HepG2 (cell line): ENCODE measurements around the gene TCFL5. TPM values are rescaled to one million over a fixed set of nuclear protein-coding genes. Genes with fewer than 3 reads are reported as not detected.

Experiments used
- FIP1L1 ChIP-seq: fragments of 200-400 bp; formaldehyde crosslinking; IDR thresholded peaks from 2 replicates; pipeline ENCODE4 v1.6.1; 2018; ENCODE audit warnings: low read depth, mild to moderate bottlenecking, low read length, moderate library complexity, borderline replicate concordance; ENCODE audit not compliant: insufficient read depth
- HNRNPUL1 ChIP-seq: fragments of 200-400 bp; formaldehyde crosslinking; IDR thresholded peaks from 2 replicates; pipeline ENCODE4 v1.6.1; 2017; ENCODE audit warnings: low read depth, mild to moderate bottlenecking, low read length, moderate library complexity
- KMT2B ChIP-seq: IDR thresholded peaks from 2 replicates; pipeline ENCODE4 v1.6.1; 2016; ENCODE audit warnings: missing genetic modification reagents, missing compliant biosample characterization
- NR1H2 ChIP-seq: sonication (generic); formaldehyde crosslinking; IDR thresholded peaks from 2 replicates; pipeline ENCODE4 v1.8.1; 2022; ENCODE audit warnings: low read depth, missing genetic modification reagents, borderline replicate concordance
- PHF8 ChIP-seq: sonication (generic); formaldehyde crosslinking; IDR thresholded peaks from 2 replicates; pipeline ENCODE4 v1.5.0; 2020; ENCODE audit warnings: missing genetic modification reagents
- PRDM15 ChIP-seq: sonication (generic); formaldehyde crosslinking; IDR thresholded peaks from 2 replicates; pipeline ENCODE4 v1.4.0; 2020; ENCODE audit warnings: missing genetic modification reagents
- RAD51 ChIP-seq: fragments of 450-650 bp; IDR thresholded peaks from 2 replicates; pipeline ENCODE4 v1.6.1; 2016; ENCODE audit warnings: borderline replicate concordance
- RBAK ChIP-seq: sonication (generic); formaldehyde crosslinking; IDR thresholded peaks from 2 replicates; pipeline ENCODE4 v1.5.1; 2020; ENCODE audit warnings: mild to moderate bottlenecking, missing genetic modification reagents
- ZBTB37 ChIP-seq: sonication (generic); formaldehyde crosslinking; IDR thresholded peaks from 2 replicates; pipeline ENCODE4 v1.4.0; 2020; ENCODE audit warnings: mild to moderate bottlenecking, missing genetic modification reagents
- ZUFSP ChIP-seq: sonication (generic); formaldehyde crosslinking; IDR thresholded peaks from 2 replicates; pipeline ENCODE4 v1.9.0; 2021; ENCODE audit warnings: missing genetic modification reagents, mild to moderate bottlenecking, borderline replicate concordance
- polyA plus RNA-seq, 8 experiments: library from polyadenylated mRNA; depleted of rRNA in 3 of 8; stranded (reverse) in 7 of 8; unstranded in 1 of 8; fragments of >200 nt; fragmentation: Illumina TruSeq in 4 of 8; extraction: Trizol in 4 of 8; gene quantifications; 2 replicates each; pipeline versions ENCODE4 v1.2.1 to v1.2.3, GENCODE V29; 2011 to 2016; ENCODE audit warnings: low read depth in 4 of 8, missing spikeins in 1 of 8, mixed read lengths in 1 of 8; ENCODE audit not compliant: insufficient read depth in 1 of 8
- total RNA-seq, 5 experiments: library from RNA; depleted of rRNA; stranded (reverse); fragments of >200 nt; fragmentation: Illumina TruSeq; extraction: Trizol; gene quantifications; 2 replicates each; pipeline ENCODE4 v1.2.3, GENCODE V29; 2016; ENCODE audit warnings: low read depth in 1 of 5
- TF ChIP-seq, protein P1 (sequence below): sonication (generic); formaldehyde crosslinking; IDR thresholded peaks from 2 replicates; pipeline ENCODE4 v1.4.0; 2020; ENCODE audit warnings: mild to moderate bottlenecking, missing genetic modification reagents
- TF ChIP-seq, protein P2 (sequence below): sonication (generic); formaldehyde crosslinking; IDR thresholded peaks from 2 replicates; pipeline ENCODE4 v1.9.0; 2021; ENCODE audit warnings: mild to moderate bottlenecking, missing genetic modification reagents

The TCFL5 gene
- total and polyA plus RNA-seq, 2 of the 13 experiments (the other 11 are each of a cell fraction or from before 2014, with no cell fraction given): 14.8 to 20.0 TPM

DNA sequence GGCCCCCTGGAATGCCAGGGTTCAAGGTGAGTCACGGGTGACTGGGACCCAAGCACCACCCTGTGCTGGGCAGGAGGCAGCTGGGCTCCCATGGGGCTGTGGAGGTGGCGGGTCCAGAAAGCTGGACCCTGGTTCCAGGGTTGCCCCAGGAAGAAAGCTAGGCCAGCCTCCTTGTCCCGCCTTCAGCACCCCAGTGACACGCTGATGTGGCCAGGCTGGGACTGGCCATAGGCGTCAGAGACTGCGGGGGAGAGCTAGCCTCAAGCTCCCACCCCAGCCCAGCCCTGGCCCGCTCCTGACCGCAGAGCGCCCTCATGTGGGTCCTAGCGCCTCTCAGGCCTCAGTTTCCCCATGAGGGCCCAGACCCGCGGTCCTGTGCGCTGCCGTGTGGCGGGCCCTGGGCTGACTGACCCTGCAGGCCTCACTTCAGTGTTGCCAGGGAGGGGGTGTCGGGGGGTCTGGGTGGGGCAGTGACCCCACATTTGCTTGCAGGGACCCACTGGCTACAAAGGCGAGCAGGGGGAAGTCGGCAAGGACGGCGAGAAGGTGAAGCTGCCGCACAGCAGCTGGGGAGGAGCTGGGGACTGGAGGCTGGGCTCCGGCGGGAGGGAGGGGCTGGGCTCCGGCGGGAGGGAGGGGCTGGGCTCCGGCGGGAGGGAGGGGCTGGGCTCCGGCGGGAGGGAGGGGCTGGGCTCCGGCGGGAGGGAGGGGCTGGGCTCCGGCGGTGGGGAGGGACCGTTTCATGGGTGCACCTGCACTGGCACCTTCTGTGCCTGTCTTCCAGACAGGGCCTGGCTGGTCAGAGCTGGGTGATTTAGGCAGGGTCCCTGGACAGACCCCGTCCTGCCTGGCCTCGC is 36.9 kb downstream of the TCFL5 start (continued):
- no peak for TF ChIP-seq RAD51
- TF ChIP-seq NR1H2 (CRISPR knock-in tag): no peak
- TF ChIP-seq, protein P1, sequence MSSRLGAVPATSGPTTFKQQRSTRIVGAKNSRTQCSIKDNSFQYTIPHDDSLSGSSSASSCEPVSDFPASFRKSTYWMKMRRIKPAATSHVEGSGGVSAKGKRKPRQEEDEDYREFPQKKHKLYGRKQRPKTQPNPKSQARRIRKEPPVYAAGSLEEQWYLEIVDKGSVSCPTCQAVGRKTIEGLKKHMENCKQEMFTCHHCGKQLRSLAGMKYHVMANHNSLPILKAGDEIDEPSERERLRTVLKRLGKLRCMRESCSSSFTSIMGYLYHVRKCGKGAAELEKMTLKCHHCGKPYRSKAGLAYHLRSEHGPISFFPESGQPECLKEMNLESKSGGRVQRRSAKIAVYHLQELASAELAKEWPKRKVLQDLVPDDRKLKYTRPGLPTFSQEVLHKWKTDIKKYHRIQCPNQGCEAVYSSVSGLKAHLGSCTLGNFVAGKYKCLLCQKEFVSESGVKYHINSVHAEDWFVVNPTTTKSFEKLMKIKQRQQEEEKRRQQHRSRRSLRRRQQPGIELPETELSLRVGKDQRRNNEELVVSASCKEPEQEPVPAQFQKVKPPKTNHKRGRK (CRISPR knock-in tag): no peak
- TF ChIP-seq ZUFSP (CRISPR knock-in tag): no peak
- TF ChIP-seq FIP1L1: no peak
- TF ChIP-seq RBAK (CRISPR knock-in tag): no peak
- no peak for TF ChIP-seq KMT2B (CRISPR knock-in tag)
- TF ChIP-seq PHF8: no peak; the same call in 1 of the 2 replicates
- no peak for TF ChIP-seq PRDM15
- TF ChIP-seq HNRNPUL1: no peak
- TF ChIP-seq, protein P2, sequence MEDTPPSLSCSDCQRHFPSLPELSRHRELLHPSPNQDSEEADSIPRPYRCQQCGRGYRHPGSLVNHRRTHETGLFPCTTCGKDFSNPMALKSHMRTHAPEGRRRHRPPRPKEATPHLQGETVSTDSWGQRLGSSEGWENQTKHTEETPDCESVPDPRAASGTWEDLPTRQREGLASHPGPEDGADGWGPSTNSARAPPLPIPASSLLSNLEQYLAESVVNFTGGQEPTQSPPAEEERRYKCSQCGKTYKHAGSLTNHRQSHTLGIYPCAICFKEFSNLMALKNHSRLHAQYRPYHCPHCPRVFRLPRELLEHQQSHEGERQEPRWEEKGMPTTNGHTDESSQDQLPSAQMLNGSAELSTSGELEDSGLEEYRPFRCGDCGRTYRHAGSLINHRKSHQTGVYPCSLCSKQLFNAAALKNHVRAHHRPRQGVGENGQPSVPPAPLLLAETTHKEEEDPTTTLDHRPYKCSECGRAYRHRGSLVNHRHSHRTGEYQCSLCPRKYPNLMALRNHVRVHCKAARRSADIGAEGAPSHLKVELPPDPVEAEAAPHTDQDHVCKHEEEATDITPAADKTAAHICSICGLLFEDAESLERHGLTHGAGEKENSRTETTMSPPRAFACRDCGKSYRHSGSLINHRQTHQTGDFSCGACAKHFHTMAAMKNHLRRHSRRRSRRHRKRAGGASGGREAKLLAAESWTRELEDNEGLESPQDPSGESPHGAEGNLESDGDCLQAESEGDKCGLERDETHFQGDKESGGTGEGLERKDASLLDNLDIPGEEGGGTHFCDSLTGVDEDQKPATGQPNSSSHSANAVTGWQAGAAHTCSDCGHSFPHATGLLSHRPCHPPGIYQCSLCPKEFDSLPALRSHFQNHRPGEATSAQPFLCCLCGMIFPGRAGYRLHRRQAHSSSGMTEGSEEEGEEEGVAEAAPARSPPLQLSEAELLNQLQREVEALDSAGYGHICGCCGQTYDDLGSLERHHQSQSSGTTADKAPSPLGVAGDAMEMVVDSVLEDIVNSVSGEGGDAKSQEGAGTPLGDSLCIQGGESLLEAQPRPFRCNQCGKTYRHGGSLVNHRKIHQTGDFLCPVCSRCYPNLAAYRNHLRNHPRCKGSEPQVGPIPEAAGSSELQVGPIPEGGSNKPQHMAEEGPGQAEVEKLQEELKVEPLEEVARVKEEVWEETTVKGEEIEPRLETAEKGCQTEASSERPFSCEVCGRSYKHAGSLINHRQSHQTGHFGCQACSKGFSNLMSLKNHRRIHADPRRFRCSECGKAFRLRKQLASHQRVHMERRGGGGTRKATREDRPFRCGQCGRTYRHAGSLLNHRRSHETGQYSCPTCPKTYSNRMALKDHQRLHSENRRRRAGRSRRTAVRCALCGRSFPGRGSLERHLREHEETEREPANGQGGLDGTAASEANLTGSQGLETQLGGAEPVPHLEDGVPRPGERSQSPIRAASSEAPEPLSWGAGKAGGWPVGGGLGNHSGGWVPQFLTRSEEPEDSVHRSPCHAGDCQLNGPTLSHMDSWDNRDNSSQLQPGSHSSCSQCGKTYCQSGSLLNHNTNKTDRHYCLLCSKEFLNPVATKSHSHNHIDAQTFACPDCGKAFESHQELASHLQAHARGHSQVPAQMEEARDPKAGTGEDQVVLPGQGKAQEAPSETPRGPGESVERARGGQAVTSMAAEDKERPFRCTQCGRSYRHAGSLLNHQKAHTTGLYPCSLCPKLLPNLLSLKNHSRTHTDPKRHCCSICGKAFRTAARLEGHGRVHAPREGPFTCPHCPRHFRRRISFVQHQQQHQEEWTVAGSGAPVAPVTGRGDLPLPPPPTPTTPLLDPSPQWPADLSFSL (CRISPR knock-in tag): no peak
- TF ChIP-seq ZBTB37 (CRISPR knock-in tag): no peak
